ENCODE measurements around the gene CHAC1.
A peak's percentile ranks its signal among the peaks of the same experiment; 100 is the strongest.

Gene CHAC1, protein sequence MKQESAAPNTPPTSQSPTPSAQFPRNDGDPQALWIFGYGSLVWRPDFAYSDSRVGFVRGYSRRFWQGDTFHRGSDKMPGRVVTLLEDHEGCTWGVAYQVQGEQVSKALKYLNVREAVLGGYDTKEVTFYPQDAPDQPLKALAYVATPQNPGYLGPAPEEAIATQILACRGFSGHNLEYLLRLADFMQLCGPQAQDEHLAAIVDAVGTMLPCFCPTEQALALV

DNA sequence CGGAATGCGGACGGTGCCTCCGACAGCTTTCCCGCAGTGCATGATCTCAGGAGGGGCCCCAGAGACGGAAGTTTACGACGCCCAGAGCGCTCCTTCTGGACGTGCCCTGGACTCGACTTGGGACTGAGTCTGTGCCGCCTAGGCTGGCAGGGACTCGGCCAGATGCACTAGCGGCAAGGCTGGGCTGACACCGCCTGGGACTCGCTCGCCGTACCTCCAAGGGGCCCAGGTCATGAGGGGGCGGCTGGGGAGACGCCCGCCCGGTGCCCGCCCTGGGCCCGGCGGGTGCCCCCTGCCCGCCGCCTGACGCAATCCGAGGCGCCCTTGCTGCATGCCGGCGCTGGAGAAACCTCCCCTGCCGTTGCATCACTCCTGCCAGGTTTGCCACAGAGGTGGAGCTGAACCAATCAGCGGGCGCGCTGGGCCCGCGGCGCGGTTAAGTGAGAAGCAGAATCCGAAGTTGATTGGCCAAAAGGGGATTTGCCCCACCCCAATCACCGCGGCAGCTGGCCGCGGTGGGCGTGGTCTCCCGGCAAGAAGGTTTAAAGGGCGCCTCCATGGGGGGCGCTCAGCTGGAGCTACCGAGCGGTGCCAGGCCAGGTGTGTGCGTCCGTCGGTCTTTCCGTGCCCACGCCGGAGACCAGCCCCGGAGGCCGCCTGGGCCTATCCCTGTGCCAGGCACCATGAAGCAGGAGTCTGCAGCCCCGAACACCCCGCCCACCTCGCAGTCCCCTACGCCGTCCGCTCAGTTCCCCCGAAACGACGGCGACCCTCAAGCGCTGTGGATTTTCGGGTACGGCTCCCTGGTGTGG is at the start of gene CHAC1:
Gene CHAC1 (plus strand): TSS at position 571 of the 812 bp plus-strand sequence. CDS start 113 bp downstream, at position 684.
- TF ChIP-seq EZH2phosphoT487 (IDR thresholded peaks at IDR 0.05; ENCODE audit: borderline replicate concordance): no peak
- TF ChIP-seq, protein P1, sequence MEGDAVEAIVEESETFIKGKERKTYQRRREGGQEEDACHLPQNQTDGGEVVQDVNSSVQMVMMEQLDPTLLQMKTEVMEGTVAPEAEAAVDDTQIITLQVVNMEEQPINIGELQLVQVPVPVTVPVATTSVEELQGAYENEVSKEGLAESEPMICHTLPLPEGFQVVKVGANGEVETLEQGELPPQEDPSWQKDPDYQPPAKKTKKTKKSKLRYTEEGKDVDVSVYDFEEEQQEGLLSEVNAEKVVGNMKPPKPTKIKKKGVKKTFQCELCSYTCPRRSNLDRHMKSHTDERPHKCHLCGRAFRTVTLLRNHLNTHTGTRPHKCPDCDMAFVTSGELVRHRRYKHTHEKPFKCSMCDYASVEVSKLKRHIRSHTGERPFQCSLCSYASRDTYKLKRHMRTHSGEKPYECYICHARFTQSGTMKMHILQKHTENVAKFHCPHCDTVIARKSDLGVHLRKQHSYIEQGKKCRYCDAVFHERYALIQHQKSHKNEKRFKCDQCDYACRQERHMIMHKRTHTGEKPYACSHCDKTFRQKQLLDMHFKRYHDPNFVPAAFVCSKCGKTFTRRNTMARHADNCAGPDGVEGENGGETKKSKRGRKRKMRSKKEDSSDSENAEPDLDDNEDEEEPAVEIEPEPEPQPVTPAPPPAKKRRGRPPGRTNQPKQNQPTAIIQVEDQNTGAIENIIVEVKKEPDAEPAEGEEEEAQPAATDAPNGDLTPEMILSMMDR (conservative IDR thresholded peaks at IDR 0.05; ENCODE audit: low read length): no peak
- Histone ChIP-seq H3K9me3 (ENCODE audit: insufficient read depth, low read depth, low read length) (no peaks in the 10 kb centered on the region), H3K27me3 (ENCODE audit: insufficient read depth, low read length, poor library complexity, severe bottlenecking) (no peaks in the 10 kb centered on the region), H3K36me3 (ENCODE audit: insufficient read depth, low read length) (no peaks in the 10 kb centered on the region), H2AFZ (ENCODE audit: low read length) (no peak within 1 kb of the TSS; the same call in 1 of the 2 replicates), H3K9ac (ENCODE audit: low read depth, low read length, poor library complexity, severe bottlenecking) (no peak within 1 kb of the TSS), H3K4me1 (ENCODE audit: insufficient read depth, low read length, poor library complexity, severe bottlenecking) (no peaks in the 10 kb centered on the region), H4K20me1 (ENCODE audit: insufficient read depth, low read length, poor library complexity, severe bottlenecking) (no peaks in the 10 kb centered on the region), H3K9me2 (replicated peaks; ENCODE audit: low read depth, low read length) (no peaks in the 10 kb centered on the region), H3K4me3 (ENCODE audit: low read length, poor library complexity, severe bottlenecking) (no peak within 1 kb of the TSS), H3K4me2 (ENCODE audit: low read depth, low read length, poor library complexity, severe bottlenecking) (no peak within 1 kb of the TSS), H3F3A (ENCODE audit: low read depth) (no peaks in the 10 kb centered on the region), H3K79me2 (ENCODE audit: insufficient read depth, low read length) (no peaks in the 10 kb centered on the region)

DNA sequence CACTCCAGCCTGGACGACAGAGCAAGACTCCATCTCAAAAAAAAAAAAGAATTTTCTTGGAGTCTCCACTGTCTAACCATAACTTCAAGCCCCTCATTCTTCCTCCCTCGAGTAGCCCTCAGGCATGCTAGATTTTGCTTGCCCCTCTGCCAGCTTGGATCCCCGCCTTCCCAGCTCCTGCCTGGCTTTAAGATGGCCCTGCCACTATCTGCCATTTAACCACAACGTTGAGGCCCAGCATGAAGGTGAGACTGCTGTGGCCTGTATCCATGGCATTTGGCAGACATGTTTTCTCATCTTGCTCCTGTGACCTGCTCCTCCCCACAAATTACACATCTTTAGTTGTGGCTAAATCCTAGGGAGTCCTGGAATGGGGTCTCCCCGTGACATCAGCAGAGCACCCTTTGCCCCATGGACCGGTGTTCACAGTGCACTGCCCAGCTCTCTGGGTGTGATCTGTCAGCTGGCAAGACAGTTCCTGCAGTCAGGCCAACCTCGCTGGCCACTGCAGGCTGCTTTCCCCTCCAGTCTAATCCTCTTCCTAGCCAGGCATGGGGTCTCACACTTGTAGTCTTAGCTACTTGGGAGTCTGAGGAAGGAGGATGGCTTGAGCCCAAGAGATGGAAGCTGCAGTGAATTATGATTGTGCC is 48.6 kb upstream of the CHAC1 start:
- Histone ChIP-seq H3K9me2 (replicated peaks; ENCODE audit: low read depth, low read length) (no peaks in the 10 kb centered on the region), H3K9ac (ENCODE audit: low read depth, low read length, poor library complexity, severe bottlenecking) (no peak overlapping the region), H3K36me3 (ENCODE audit: insufficient read depth, low read length) (peaks cover 29% of the 10 kb centered on the region; the same call in 1 of the 2 replicates), H2AFZ (ENCODE audit: low read length) (no peak overlapping the region), H3K9me3 (ENCODE audit: insufficient read depth, low read depth, low read length) (no peaks in the 10 kb centered on the region), H3K4me1 (ENCODE audit: insufficient read depth, low read length, poor library complexity, severe bottlenecking) (peaks cover 29% of the 10 kb centered on the region), H3K4me3 (ENCODE audit: low read length, poor library complexity, severe bottlenecking) (no peak overlapping the region), H3K27me3 (ENCODE audit: insufficient read depth, low read length, poor library complexity, severe bottlenecking) (no peaks in the 10 kb centered on the region), H4K20me1 (ENCODE audit: insufficient read depth, low read length, poor library complexity, severe bottlenecking) (peaks cover 34% of the 10 kb centered on the region), H3K4me2 (ENCODE audit: low read depth, low read length, poor library complexity, severe bottlenecking) (no peak overlapping the region), H3K79me2 (ENCODE audit: insufficient read depth, low read length) (peaks cover 33% of the 10 kb centered on the region), H3F3A (ENCODE audit: low read depth) (no peaks in the 10 kb centered on the region; the same call in 1 of the 2 replicates)
- TF ChIP-seq EZH2phosphoT487 (IDR thresholded peaks at IDR 0.05; ENCODE audit: borderline replicate concordance): no peak
- TF ChIP-seq, protein P1 (conservative IDR thresholded peaks at IDR 0.05; ENCODE audit: low read length): no peak

DNA sequence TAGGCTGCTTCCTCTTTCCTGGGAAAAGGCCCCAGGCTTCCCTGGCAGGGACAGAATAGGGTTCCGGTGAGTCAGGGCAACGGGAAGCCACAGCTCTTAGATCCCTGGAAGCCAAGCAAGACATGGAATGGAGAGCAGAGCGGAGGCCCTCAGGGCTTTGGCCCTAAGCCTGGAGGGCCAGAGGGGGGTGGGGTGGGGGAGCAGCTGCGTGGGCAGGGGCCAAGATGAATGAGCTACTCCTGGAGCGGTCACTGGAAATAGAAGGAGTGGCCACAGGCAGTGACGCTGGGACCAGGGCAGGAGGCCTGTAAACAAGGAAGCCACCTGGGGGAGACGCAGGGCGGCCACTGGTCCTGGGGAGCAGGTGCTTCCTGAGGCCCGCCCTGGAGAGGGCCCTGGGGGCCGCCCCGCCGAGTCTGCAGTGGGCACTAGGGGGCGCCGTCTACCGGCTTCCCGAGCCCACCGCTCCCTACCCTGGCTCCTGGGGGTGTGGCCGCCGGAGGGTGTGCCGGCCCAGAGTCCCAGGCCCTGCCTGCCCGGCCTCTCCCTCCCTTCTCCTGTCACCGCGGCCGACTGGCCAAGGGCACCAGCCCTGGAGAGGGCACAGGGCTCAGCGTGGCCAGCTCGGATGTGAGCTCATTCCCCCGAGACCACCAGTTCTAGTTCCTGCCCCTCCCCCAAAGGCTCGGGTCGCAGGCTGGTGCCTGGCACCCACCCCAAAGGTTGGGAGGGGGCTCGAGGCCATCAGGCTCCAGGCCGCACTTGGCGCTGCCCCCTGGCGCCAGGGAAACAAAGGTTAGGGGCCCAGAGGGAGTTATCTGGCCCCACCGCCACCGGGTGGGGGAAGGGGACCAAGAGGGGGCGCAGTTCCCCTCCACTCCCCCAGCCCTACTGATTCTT is 46.9 kb upstream of the CHAC1 start:
- Histone ChIP-seq H3K4me2 (ENCODE audit: low read depth, low read length, poor library complexity, severe bottlenecking) (peak overlapping the region; percentile 68), H3K9me2 (replicated peaks; ENCODE audit: low read depth, low read length) (no peaks in the 10 kb centered on the region), H3K4me1 (ENCODE audit: insufficient read depth, low read length, poor library complexity, severe bottlenecking) (peaks cover 31% of the 10 kb centered on the region), H3F3A (ENCODE audit: low read depth) (no peaks in the 10 kb centered on the region; the same call in 1 of the 2 replicates), H3K36me3 (ENCODE audit: insufficient read depth, low read length) (peaks cover 15% of the 10 kb centered on the region; the same call in 1 of the 2 replicates), H3K27me3 (ENCODE audit: insufficient read depth, low read length, poor library complexity, severe bottlenecking) (no peaks in the 10 kb centered on the region), H3K9me3 (ENCODE audit: insufficient read depth, low read depth, low read length) (no peaks in the 10 kb centered on the region), H3K79me2 (ENCODE audit: insufficient read depth, low read length) (peaks cover 17% of the 10 kb centered on the region; the same call in 1 of the 2 replicates), H4K20me1 (ENCODE audit: insufficient read depth, low read length, poor library complexity, severe bottlenecking) (peaks cover 19% of the 10 kb centered on the region), H3K4me3 (ENCODE audit: low read length, poor library complexity, severe bottlenecking) (peak overlapping the region; percentile 77), H2AFZ (ENCODE audit: low read length) (peak overlapping the region; percentile 52; the same call in 1 of the 2 replicates), H3K9ac (ENCODE audit: low read depth, low read length, poor library complexity, severe bottlenecking) (peak overlapping the region; percentile 83)
- TF ChIP-seq, protein P1 (conservative IDR thresholded peaks at IDR 0.05; ENCODE audit: low read length): peak; percentile 67
- TF ChIP-seq EZH2phosphoT487 (IDR thresholded peaks at IDR 0.05; ENCODE audit: borderline replicate concordance): no peak
